Measurements from ENCODE around the gene ZNF574.

DNA sequence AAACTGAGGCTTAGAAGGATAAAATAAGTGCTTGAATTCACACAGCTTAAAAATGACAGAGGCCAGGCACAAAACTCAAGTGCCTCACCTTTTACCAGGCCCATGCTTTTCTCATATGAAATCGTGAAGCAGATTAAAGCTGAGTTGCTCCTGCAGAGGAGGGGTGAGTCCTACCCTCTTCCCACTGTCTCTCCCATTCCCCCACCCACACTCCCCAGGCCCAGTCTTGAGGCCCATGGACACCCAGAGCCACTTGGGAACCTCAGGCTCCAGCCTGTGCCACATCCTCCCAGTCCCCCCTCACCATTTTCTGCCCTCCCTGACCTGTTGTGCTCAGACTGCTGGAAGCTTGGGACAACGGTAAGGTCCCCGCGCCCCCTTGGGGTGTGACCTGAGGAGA is 17.5 kb downstream of the ZNF574 start:
- TF ChIP-seq CTCF (IDR thresholded peaks at IDR 0.05) (no peak), POLR2A (IDR thresholded peaks at IDR 0.05) (no peak), POLR2AphosphoS5 (IDR thresholded peaks at IDR 0.05) (no peak)

Data from prostate gland (tissue), 2 donors.